Measurements from ENCODE around the gene PLOD2. TPM values are rescaled to one million over a fixed set of nuclear protein-coding genes. Genes with fewer than 3 reads are reported as not detected.

Gene PLOD2
- total and polyA plus RNA-seq, 4 donors = 17.8 to 73.9 (median 22.7) TPM

DNA sequence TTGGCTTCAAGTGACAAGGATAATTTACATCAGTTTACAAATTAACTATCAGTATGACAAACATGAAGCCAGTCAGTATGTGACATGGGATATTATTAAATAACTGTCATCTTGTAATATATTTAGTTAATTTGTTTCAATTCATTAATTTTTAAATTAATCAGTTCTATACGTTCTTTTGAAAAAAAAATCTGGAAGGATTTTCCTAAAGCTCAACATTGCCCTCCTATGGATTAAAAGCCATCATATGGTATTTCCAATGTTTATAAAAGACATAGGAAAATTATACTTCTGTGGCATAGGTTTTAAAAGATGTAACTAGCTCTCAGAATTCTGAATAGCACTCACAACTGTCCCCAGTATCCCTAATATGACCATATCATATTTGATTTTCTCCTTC lies 134.4 kb downstream of the PLOD2 start:
- no peak overlapping the region for H3K4me3 ChIP-seq
- ATAC-seq (ENCODE audit: insufficient read depth, low FRiP score) (no peak), DNase-seq (peak in 2 of 3 donors; percentile 23 to 33)
- H3K27me3 ChIP-seq (ENCODE audit: control insufficient read depth in 3 of 3, insufficient read depth in 3 of 3, low read length in 2 of 3) = no peaks in the 10 kb centered on the region
- H3K36me3 ChIP-seq (ENCODE audit: control insufficient read depth in 4 of 4, insufficient read depth in 4 of 4, low read length in 4 of 4) = no peaks in the 10 kb centered on the region
- WGBS, 2 donors = 61 to 76% methylated on average over 1 of the region's 1 CpG
- no peak overlapping the region for H3K27ac ChIP-seq (ENCODE audit: low read depth in 1 of 2, low read length in 1 of 2)
- H3K9ac ChIP-seq (ENCODE audit: insufficient read depth in 1 of 2, low read length in 2 of 2) = no peak overlapping the region
- no peaks in the 10 kb centered on the region for H3K4me1 ChIP-seq (ENCODE audit: control insufficient read depth in 5 of 5, insufficient read depth in 5 of 5, low read length in 5 of 5)
- peaks cover 0 to 3% (median 0%) of the 10 kb centered on the region in 4 donors for H3K9me3 ChIP-seq (ENCODE audit: control insufficient read depth in 4 of 4, insufficient read depth in 3 of 4, low read length in 3 of 4)
- no peak for TF ChIP-seq CTCF (IDR thresholded peaks at IDR 0.05; ENCODE audit: control extremely low read depth, extremely low read depth)

DNA sequence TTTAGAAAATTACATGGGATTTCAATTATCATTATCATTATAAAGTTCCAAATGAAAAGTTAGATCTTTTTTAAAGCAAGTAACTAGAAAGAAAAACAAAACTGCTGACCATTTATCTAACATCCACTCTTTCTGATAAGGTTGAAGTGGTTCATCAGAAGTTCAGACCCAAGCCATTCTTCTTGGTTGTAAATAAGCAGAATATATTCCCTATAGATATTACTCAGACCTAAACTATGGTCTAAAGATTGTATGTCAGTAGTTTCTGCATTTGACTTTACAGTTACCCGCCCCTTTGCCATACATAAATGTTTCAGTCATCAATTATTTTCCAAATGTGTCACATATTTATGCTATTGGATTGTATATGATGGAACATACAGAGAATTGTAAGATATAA lies 136.7 kb downstream of the PLOD2 start:
- H3K4me1 ChIP-seq (ENCODE audit: control insufficient read depth in 5 of 5, insufficient read depth in 5 of 5, low read length in 5 of 5) = no peaks in the 10 kb centered on the region
- no peak for TF ChIP-seq CTCF (IDR thresholded peaks at IDR 0.05; ENCODE audit: control extremely low read depth, extremely low read depth)
- no peak overlapping the region for H3K4me3 ChIP-seq
- no peaks in the 10 kb centered on the region for H3K36me3 ChIP-seq (ENCODE audit: control insufficient read depth in 4 of 4, insufficient read depth in 4 of 4, low read length in 4 of 4)
- WGBS, 2 donors = 93 to 96% methylated on average over 1 of the region's 1 CpG
- no peak for DNase-seq
- no peak overlapping the region for H3K9ac ChIP-seq (ENCODE audit: insufficient read depth in 1 of 2, low read length in 2 of 2)
- H3K27me3 ChIP-seq (ENCODE audit: control insufficient read depth in 3 of 3, insufficient read depth in 3 of 3, low read length in 2 of 3) = no peaks in the 10 kb centered on the region
- ATAC-seq (ENCODE audit: insufficient read depth, low FRiP score) = no peak
- H3K27ac ChIP-seq (ENCODE audit: low read depth in 1 of 2, low read length in 1 of 2) = no peak overlapping the region
- H3K9me3 ChIP-seq (ENCODE audit: control insufficient read depth in 4 of 4, insufficient read depth in 3 of 4, low read length in 3 of 4) = no peaks in the 10 kb centered on the region

DNA sequence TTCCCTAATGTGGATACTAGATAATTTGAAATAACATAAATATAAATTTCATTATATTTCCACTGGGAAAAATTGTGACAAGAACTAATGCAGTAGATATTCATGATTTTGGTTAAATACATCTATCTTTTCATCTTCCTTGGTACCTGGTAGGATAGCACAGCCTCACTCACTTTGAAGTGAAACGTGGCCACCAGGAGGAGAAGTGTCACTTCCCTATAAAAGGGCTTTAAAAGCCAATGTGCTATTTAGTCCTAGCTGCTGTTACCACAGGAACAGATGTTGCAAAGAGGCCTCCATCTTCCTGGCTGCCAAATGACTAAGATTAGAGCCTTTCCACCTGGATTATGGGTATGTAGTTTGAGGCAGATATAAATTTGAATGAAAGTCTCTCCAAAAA lies 140.0 kb downstream of the PLOD2 start:
- TF ChIP-seq CTCF (IDR thresholded peaks at IDR 0.05; ENCODE audit: control extremely low read depth, extremely low read depth) = no peak
- no peak for ATAC-seq (ENCODE audit: insufficient read depth, low FRiP score)
- no peak for DNase-seq
- Histone ChIP-seq H3K4me3 (no peak overlapping the region), H3K27me3 (ENCODE audit: control insufficient read depth in 3 of 3, insufficient read depth in 3 of 3, low read length in 2 of 3) (no peaks in the 10 kb centered on the region), H3K36me3 (ENCODE audit: control insufficient read depth in 4 of 4, insufficient read depth in 4 of 4, low read length in 4 of 4) (no peaks in the 10 kb centered on the region), H3K9ac (ENCODE audit: insufficient read depth in 1 of 2, low read length in 2 of 2) (no peak overlapping the region), H3K9me3 (ENCODE audit: control insufficient read depth in 4 of 4, insufficient read depth in 3 of 4, low read length in 3 of 4) (no peaks in the 10 kb centered on the region), H3K27ac (ENCODE audit: low read depth in 1 of 2, low read length in 1 of 2) (no peak overlapping the region), H3K4me1 (ENCODE audit: control insufficient read depth in 5 of 5, insufficient read depth in 5 of 5, low read length in 5 of 5) (no peaks in the 10 kb centered on the region)
- WGBS, 2 donors = 41 to 48% methylated on average over 1 of the region's 1 CpG

GRCh38 chr3:146019508-146019907 lies 141.5 kb downstream of the PLOD2 start:
- no peaks in the 10 kb centered on the region for H3K9me3 ChIP-seq (ENCODE audit: control insufficient read depth in 4 of 4, insufficient read depth in 3 of 4, low read length in 3 of 4)
- no peak overlapping the region for H3K9ac ChIP-seq (ENCODE audit: insufficient read depth in 1 of 2, low read length in 2 of 2)
- no peak overlapping the region for H3K4me3 ChIP-seq
- DNase-seq = no peak
- TF ChIP-seq CTCF (IDR thresholded peaks at IDR 0.05; ENCODE audit: control extremely low read depth, extremely low read depth) = no peak
- no peaks in the 10 kb centered on the region for H3K4me1 ChIP-seq (ENCODE audit: control insufficient read depth in 5 of 5, insufficient read depth in 5 of 5, low read length in 5 of 5)
- no peaks in the 10 kb centered on the region for H3K36me3 ChIP-seq (ENCODE audit: control insufficient read depth in 4 of 4, insufficient read depth in 4 of 4, low read length in 4 of 4)
- no peaks in the 10 kb centered on the region for H3K27me3 ChIP-seq (ENCODE audit: control insufficient read depth in 3 of 3, insufficient read depth in 3 of 3, low read length in 2 of 3)
- ATAC-seq (ENCODE audit: insufficient read depth, low FRiP score) = no peak
- H3K27ac ChIP-seq (ENCODE audit: low read depth in 1 of 2, low read length in 1 of 2) = no peak overlapping the region
- WGBS, 2 donors = 63 to 79% methylated on average over 4 of the region's 4 CpGs

Data from lung (tissue), 12 donors.